Right lobe of liver (tissue), 4 donors: ENCODE measurements around the gene NHSL2.

Source experiments
- CTCF ChIP-seq, 4 donors: fragments of 200-600 bp in 3 of 4; fragments of 450-650 bp in 1 of 4; IDR thresholded peaks; one replicate each; pipeline versions ENCODE4 v1.5.1 to v1.8.0; 2016 to 2022; ENCODE audit warnings: antibody characterized with exemption in 4 of 4, mild to moderate bottlenecking in 2 of 4
- POLR2A ChIP-seq: fragments of 450-650 bp; IDR thresholded peaks from one replicate; pipeline ENCODE4 v1.6.1; 2017; ENCODE audit warnings: antibody characterized with exemption, mild to moderate bottlenecking
- donor health status: DM: no; HTN: no; CAD: no.
- donor health status: DM: no; HTN: no; CAD: no.
- donor health status: DM: no; HTN: yes; CAD: no.

DNA sequence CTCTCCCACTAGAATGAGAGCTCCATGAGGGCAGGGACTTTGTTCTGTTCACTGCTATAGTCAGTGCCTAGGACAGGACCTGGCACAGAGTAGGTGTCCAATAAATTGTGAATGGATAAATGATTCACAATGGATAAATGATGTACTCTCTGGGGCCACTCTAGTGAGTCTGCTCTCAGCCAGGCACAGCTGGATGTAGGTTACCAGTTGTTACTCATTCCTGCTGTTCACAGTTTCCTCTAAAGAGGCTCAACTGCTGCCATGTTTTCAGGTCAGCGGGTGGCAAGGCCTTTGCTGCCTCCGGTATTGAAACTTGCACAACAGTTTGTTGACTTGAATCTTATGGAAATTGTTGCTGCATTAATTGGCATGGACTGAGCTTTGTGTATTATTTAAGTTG lies 99.1 kb downstream of the NHSL2 start:
- TF ChIP-seq POLR2A (no peak), CTCF (IDR thresholded peaks at IDR 0.05) (no peak)
